Liver (tissue), 3 donors: ENCODE data around the gene SH3D19.

Experiments used
- EGR1 ChIP-seq, 2 donors: IDR thresholded peaks; 2 replicates each; pipeline ENCODE4 v1.6.1; 2016 to 2018; ENCODE audit warnings: antibody characterized with exemption in 2 of 2, low read depth in 2 of 2
- GABPA ChIP-seq, 2 donors: IDR thresholded peaks in 1 of 2; conservative IDR thresholded peaks in 1 of 2; 2 replicates each; pipeline ENCODE4 v1.6.1; 2016; ENCODE audit warnings: antibody characterized with exemption in 2 of 2, mild to moderate bottlenecking in 1 of 2, moderate library complexity in 1 of 2
- JUND ChIP-seq, 2 donors: IDR thresholded peaks; 2 replicates each; pipeline ENCODE4 v1.6.1; 2016; ENCODE audit warnings: antibody characterized with exemption in 2 of 2
- RXRA ChIP-seq, 2 donors: IDR thresholded peaks; 2 replicates each; pipeline ENCODE4 v1.6.1; 2017 to 2018; ENCODE audit warnings: antibody characterized with exemption in 2 of 2, mild to moderate bottlenecking in 1 of 2
- YY1 ChIP-seq: IDR thresholded peaks from 2 replicates; pipeline ENCODE4 v1.6.1; 2016; ENCODE audit warnings: antibody characterized with exemption, mild to moderate bottlenecking
- TF ChIP-seq, protein P1 (sequence below): fragments of 150-350 bp; IDR thresholded peaks from 2 replicates; pipeline ENCODE4 v1.5.1; 2017; ENCODE audit warnings: improper control_type of control experiment, low read depth, low read length; ENCODE audit not compliant: missing input control
- TF ChIP-seq, protein P2 (sequence below): IDR thresholded peaks from 2 replicates; pipeline ENCODE4 v1.6.1; 2016; ENCODE audit warnings: antibody characterized with exemption
- TF ChIP-seq, protein P3 (sequence below): IDR thresholded peaks from 2 replicates; pipeline ENCODE4 v1.6.1; 2016; ENCODE audit warnings: antibody characterized with exemption, mild to moderate bottlenecking
- donor health status: healthy.
- donor health status: healthy.

DNA sequence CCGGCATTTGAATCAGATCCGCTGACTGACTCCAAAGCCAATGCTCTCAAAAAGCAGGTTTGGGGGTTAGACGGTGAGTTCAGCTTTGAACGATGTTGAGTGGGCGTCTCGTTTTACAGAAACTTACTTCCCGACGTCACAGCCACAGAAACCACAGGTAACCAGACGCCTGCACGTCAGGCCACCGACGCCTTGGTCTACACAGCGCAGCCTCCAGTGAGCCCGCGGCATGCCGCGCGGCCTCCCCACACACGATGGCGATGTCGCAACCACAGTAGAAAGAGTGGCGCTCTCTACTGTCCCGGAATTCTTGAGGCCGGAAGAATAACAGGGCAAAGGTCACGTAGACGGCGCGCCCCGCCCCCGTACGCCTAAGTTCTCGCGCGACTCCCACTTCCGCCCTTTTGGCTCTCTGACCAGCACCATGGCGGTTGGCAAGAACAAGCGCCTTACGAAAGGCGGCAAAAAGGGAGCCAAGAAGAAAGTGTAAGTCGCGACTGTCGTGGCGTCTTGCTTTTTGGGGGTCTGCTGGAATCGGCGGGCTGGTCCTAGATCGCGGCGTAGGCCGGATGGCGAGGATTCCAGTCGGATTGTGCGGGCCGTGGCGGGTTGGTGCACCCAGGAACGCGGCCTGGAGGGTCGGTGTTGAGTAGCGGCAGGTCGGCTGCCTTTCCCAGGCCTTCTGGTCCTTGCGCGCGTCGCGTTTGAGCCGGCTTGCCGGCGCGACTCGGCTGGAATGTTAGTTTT, 226.0 kb downstream of the SH3D19 start, which contains the start of gene RPS3A:
- TF ChIP-seq, protein P1, sequence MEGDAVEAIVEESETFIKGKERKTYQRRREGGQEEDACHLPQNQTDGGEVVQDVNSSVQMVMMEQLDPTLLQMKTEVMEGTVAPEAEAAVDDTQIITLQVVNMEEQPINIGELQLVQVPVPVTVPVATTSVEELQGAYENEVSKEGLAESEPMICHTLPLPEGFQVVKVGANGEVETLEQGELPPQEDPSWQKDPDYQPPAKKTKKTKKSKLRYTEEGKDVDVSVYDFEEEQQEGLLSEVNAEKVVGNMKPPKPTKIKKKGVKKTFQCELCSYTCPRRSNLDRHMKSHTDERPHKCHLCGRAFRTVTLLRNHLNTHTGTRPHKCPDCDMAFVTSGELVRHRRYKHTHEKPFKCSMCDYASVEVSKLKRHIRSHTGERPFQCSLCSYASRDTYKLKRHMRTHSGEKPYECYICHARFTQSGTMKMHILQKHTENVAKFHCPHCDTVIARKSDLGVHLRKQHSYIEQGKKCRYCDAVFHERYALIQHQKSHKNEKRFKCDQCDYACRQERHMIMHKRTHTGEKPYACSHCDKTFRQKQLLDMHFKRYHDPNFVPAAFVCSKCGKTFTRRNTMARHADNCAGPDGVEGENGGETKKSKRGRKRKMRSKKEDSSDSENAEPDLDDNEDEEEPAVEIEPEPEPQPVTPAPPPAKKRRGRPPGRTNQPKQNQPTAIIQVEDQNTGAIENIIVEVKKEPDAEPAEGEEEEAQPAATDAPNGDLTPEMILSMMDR, result peak; percentile 79
- TF ChIP-seq, protein P2, sequence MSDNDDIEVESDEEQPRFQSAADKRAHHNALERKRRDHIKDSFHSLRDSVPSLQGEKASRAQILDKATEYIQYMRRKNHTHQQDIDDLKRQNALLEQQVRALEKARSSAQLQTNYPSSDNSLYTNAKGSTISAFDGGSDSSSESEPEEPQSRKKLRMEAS, result peak; percentile 79
- TF ChIP-seq YY1 (peak; percentile 96), JUND (IDR thresholded peaks at IDR 0.05) (peak; percentile 26 to 42), GABPA (IDR thresholded peaks at IDR 0.05 in 1 of 2, conservative IDR thresholded peaks at IDR 0.05 in 1 of 2) (peak; percentile 60 to 93), RXRA (IDR thresholded peaks at IDR 0.05) (peak; percentile 75 to 88), EGR1 (IDR thresholded peaks at IDR 0.05; ENCODE audit: low read depth in 2 of 2) (peak; percentile 93 to 96)
- TF ChIP-seq, protein P3, sequence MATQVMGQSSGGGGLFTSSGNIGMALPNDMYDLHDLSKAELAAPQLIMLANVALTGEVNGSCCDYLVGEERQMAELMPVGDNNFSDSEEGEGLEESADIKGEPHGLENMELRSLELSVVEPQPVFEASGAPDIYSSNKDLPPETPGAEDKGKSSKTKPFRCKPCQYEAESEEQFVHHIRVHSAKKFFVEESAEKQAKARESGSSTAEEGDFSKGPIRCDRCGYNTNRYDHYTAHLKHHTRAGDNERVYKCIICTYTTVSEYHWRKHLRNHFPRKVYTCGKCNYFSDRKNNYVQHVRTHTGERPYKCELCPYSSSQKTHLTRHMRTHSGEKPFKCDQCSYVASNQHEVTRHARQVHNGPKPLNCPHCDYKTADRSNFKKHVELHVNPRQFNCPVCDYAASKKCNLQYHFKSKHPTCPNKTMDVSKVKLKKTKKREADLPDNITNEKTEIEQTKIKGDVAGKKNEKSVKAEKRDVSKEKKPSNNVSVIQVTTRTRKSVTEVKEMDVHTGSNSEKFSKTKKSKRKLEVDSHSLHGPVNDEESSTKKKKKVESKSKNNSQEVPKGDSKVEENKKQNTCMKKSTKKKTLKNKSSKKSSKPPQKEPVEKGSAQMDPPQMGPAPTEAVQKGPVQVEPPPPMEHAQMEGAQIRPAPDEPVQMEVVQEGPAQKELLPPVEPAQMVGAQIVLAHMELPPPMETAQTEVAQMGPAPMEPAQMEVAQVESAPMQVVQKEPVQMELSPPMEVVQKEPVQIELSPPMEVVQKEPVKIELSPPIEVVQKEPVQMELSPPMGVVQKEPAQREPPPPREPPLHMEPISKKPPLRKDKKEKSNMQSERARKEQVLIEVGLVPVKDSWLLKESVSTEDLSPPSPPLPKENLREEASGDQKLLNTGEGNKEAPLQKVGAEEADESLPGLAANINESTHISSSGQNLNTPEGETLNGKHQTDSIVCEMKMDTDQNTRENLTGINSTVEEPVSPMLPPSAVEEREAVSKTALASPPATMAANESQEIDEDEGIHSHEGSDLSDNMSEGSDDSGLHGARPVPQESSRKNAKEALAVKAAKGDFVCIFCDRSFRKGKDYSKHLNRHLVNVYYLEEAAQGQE, result peak; percentile 96
